ENCODE measurements around the gene CFAP65. TPM values are rescaled to one million over a fixed set of nuclear protein-coding genes. Genes with fewer than 3 reads are reported as not detected.

Gene CFAP65
- total RNA-seq, 1 donor from 2014 or later, result not detected

GRCh38 chr2:219016721-219017120 lies 24.6 kb downstream of the CFAP65 start:
- Mint-ChIP-seq H3K4me1 (no peaks in the 10 kb centered on the region), H3K9me3 (no peaks in the 10 kb centered on the region), H3K27ac (no peak overlapping the region), H3K4me3 (no peak overlapping the region), H3K36me3 (no peaks in the 10 kb centered on the region), H3K27me3 (ENCODE audit: low read depth) (peaks cover 85% of the 10 kb centered on the region)
- DNase-seq (ENCODE audit: low spot score in 2 of 2, unreplicated experiment in 2 of 2), result no peak
- no peak for TF ChIP-seq CTCF (IDR thresholded peaks at IDR 0.05; ENCODE audit: unreplicated experiment)

- DNase-seq (ENCODE audit: low spot score in 2 of 2, unreplicated experiment in 2 of 2), result no peak
- Mint-ChIP-seq H3K4me3 (no peak overlapping the region), H3K9me3 (no peaks in the 10 kb centered on the region), H3K4me1 (no peaks in the 10 kb centered on the region), H3K36me3 (no peaks in the 10 kb centered on the region), H3K27me3 (ENCODE audit: low read depth) (peaks cover 88% of the 10 kb centered on the region), H3K27ac (no peak overlapping the region)
- TF ChIP-seq CTCF (IDR thresholded peaks at IDR 0.05; ENCODE audit: unreplicated experiment), result no peak
These were observed 30.4 kb downstream of the CFAP65 start for GRCh38 chr2:219010873-219011272.

- H3K27me3 Mint-ChIP-seq (ENCODE audit: low read depth), result peaks cover 88% of the 10 kb centered on the region
- TF ChIP-seq CTCF (IDR thresholded peaks at IDR 0.05; ENCODE audit: unreplicated experiment), result peak; percentile 23
- no peaks in the 10 kb centered on the region for H3K36me3 Mint-ChIP-seq
- H3K27ac Mint-ChIP-seq, result no peak overlapping the region
- DNase-seq (ENCODE audit: low spot score in 2 of 2, unreplicated experiment in 2 of 2), result no peak
- no peak overlapping the region for H3K4me3 Mint-ChIP-seq
- no peaks in the 10 kb centered on the region for H3K4me1 Mint-ChIP-seq
- no peaks in the 10 kb centered on the region for H3K9me3 Mint-ChIP-seq
These were observed 31.1 kb downstream of the CFAP65 start for GRCh38 chr2:219010162-219010756.

GRCh38 chr2:219009294-219009693 lies 32.0 kb downstream of the CFAP65 start:
- H3K27me3 Mint-ChIP-seq (ENCODE audit: low read depth), result peaks cover 87% of the 10 kb centered on the region
- no peaks in the 10 kb centered on the region for H3K36me3 Mint-ChIP-seq
- no peaks in the 10 kb centered on the region for H3K4me1 Mint-ChIP-seq
- no peaks in the 10 kb centered on the region for H3K9me3 Mint-ChIP-seq
- H3K27ac Mint-ChIP-seq, result no peak overlapping the region
- H3K4me3 Mint-ChIP-seq, result no peak overlapping the region
- no peak for DNase-seq (ENCODE audit: low spot score in 2 of 2, unreplicated experiment in 2 of 2)
- TF ChIP-seq CTCF (IDR thresholded peaks at IDR 0.05; ENCODE audit: unreplicated experiment), result no peak

- DNase-seq (ENCODE audit: low spot score in 2 of 2, unreplicated experiment in 2 of 2), result no peak
- Mint-ChIP-seq H3K36me3 (no peaks in the 10 kb centered on the region), H3K4me3 (no peak overlapping the region), H3K27ac (no peak overlapping the region), H3K27me3 (ENCODE audit: low read depth) (peaks cover 94% of the 10 kb centered on the region), H3K9me3 (no peaks in the 10 kb centered on the region), H3K4me1 (peaks cover 7% of the 10 kb centered on the region)
- no peak for TF ChIP-seq CTCF (IDR thresholded peaks at IDR 0.05; ENCODE audit: unreplicated experiment)
These were observed 37.3 kb downstream of the CFAP65 start for GRCh38 chr2:219003979-219004378.

GRCh38 chr2:219003267-219003634 lies 38.1 kb downstream of the CFAP65 start:
- DNase-seq (ENCODE audit: low spot score in 2 of 2, unreplicated experiment in 2 of 2), result no peak

More at GRCh38 chr2:219003267-219003634, 38.1 kb downstream of the CFAP65 start:
- peaks cover 95% of the 10 kb centered on the region for H3K27me3 Mint-ChIP-seq (ENCODE audit: low read depth)
- H3K36me3 Mint-ChIP-seq, result no peaks in the 10 kb centered on the region
- no peak overlapping the region for H3K27ac Mint-ChIP-seq
- TF ChIP-seq CTCF (IDR thresholded peaks at IDR 0.05; ENCODE audit: unreplicated experiment), result peak; percentile 33
- peaks cover 7% of the 10 kb centered on the region for H3K4me1 Mint-ChIP-seq
- no peak overlapping the region for H3K4me3 Mint-ChIP-seq
- H3K9me3 Mint-ChIP-seq, result no peaks in the 10 kb centered on the region
